Thoracic aorta (tissue), 2 donors: ENCODE results near the gene POLR3A. TPM values are rescaled to one million over a fixed set of nuclear protein-coding genes. Genes with fewer than 3 reads are reported as not detected.

Experiments
- ATAC-seq: fragments of 150-250 bp; one replicate; pipeline ENCODE4 v1.8.0; 2017; ENCODE audit warnings: low read depth; ENCODE audit not compliant: insufficient number of reproducible peaks, low FRiP score
- DNase-seq: peaks from one replicate; pipeline ENCODE4 v3.0.0-alpha.2; 2020; ENCODE audit warnings: low spot score
- H3K27ac ChIP-seq, 2 donors: fragments of 200-600 bp; sonication (generic); 1 replicate in 1 of 2; 2 replicates in 1 of 2; pipeline ENCODE4 v1.5.1; 2016; ENCODE audit warnings: mild to moderate bottlenecking in 2 of 2, moderate library complexity in 2 of 2
- H3K27me3 ChIP-seq: fragments of 200-600 bp; sonication (generic); replicated peaks from 2 replicates; pipeline ENCODE4 v1.6.0; 2016; ENCODE audit warnings: mild to moderate bottlenecking; ENCODE audit not compliant: insufficient read depth
- H3K36me3 ChIP-seq: fragments of 200-600 bp; sonication (generic); one replicate; pipeline ENCODE4 v1.5.1; 2016
- H3K4me1 ChIP-seq, 2 donors: fragments of 200-600 bp; sonication (generic); 1 replicate in 1 of 2; 2 replicates in 1 of 2; pipeline versions ENCODE4 v1.5.1 to v1.6.0; 2016; ENCODE audit warnings: low read depth in 2 of 2, mild to moderate bottlenecking in 1 of 2; ENCODE audit not compliant: control insufficient read depth in 1 of 2
- H3K4me3 ChIP-seq: fragments of 200-600 bp; sonication (generic); 2 replicates; pipeline ENCODE4 v1.5.1; 2016; ENCODE audit warnings: mild to moderate bottlenecking
- H3K9me3 ChIP-seq: fragments of 200-600 bp; sonication (generic); 2 replicates; pipeline ENCODE4 v1.5.1; 2016
- total RNA-seq, 2 donors: library from RNA; depleted of rRNA; stranded (reverse); fragments of >200 nt; gene quantifications; one replicate each; pipeline versions ENCODE4 v1.1.0 to v1.2.3, GENCODE V29; 2016
- TF ChIP-seq, protein P1 (sequence below): fragments of 200-600 bp; sonication (generic); IDR thresholded peaks from one replicate; pipeline ENCODE4 v1.5.1; 2019; ENCODE audit warnings: antibody characterized with exemption

POLR3A gene
- total RNA-seq, 2 donors from 2014 or later = 12.3 to 19.3 TPM

DNA sequence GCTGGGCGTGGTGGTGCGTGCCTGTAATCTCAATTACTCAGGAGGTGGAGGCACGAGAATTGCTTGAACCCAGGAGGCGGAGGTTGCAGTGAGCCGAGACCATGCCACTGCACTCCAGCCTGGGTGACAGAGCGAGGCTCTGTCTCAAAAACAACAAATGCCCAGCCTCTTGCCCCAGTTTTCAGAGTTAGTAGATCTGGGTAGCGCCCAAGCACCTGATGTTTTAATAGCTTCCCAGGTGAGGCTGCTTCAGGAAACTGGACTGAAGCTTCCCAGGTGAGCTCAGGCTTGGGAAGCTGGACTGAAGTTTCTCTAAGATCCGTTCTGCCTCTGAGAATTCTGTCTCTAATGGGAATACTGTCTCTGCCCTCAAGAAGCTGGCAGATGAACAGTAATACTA is 16.5 kb upstream of the POLR3A start:
- Histone ChIP-seq H3K4me3 (no peak overlapping the region), H3K27ac (no peak overlapping the region), H3K4me1 (peaks cover 0 to 12% of the 10 kb centered on the region in 2 donors), H3K36me3 (peaks cover 13% of the 10 kb centered on the region), H3K27me3 (no peaks in the 10 kb centered on the region), H3K9me3 (no peaks in the 10 kb centered on the region)
- TF ChIP-seq, protein P1, sequence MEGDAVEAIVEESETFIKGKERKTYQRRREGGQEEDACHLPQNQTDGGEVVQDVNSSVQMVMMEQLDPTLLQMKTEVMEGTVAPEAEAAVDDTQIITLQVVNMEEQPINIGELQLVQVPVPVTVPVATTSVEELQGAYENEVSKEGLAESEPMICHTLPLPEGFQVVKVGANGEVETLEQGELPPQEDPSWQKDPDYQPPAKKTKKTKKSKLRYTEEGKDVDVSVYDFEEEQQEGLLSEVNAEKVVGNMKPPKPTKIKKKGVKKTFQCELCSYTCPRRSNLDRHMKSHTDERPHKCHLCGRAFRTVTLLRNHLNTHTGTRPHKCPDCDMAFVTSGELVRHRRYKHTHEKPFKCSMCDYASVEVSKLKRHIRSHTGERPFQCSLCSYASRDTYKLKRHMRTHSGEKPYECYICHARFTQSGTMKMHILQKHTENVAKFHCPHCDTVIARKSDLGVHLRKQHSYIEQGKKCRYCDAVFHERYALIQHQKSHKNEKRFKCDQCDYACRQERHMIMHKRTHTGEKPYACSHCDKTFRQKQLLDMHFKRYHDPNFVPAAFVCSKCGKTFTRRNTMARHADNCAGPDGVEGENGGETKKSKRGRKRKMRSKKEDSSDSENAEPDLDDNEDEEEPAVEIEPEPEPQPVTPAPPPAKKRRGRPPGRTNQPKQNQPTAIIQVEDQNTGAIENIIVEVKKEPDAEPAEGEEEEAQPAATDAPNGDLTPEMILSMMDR = no peak
- ATAC-seq = no peak
- no peak for DNase-seq

- peaks cover 18% of the 10 kb centered on the region for H3K36me3 ChIP-seq
- TF ChIP-seq, protein P1 = no peak
- peaks cover 0 to 12% of the 10 kb centered on the region in 2 donors for H3K4me1 ChIP-seq
- ATAC-seq (no peak), DNase-seq (no peak)
- no peaks in the 10 kb centered on the region for H3K27me3 ChIP-seq
- no peak overlapping the region for H3K4me3 ChIP-seq
- H3K9me3 ChIP-seq = no peaks in the 10 kb centered on the region
- no peak overlapping the region for H3K27ac ChIP-seq
Observed at GRCh38 chr10:78045237-78045636, 15.9 kb upstream of the POLR3A start.

- TF ChIP-seq, protein P1 = no peak
- Histone ChIP-seq H3K27me3 (no peaks in the 10 kb centered on the region), H3K36me3 (peaks cover 18% of the 10 kb centered on the region), H3K27ac (no peak overlapping the region), H3K4me3 (no peak overlapping the region), H3K9me3 (no peaks in the 10 kb centered on the region), H3K4me1 (peaks cover 0 to 12% of the 10 kb centered on the region in 2 donors)
- no peak for DNase-seq
- ATAC-seq = no peak
Observed at GRCh38 chr10:78044699-78045098, 15.4 kb upstream of the POLR3A start.

DNA sequence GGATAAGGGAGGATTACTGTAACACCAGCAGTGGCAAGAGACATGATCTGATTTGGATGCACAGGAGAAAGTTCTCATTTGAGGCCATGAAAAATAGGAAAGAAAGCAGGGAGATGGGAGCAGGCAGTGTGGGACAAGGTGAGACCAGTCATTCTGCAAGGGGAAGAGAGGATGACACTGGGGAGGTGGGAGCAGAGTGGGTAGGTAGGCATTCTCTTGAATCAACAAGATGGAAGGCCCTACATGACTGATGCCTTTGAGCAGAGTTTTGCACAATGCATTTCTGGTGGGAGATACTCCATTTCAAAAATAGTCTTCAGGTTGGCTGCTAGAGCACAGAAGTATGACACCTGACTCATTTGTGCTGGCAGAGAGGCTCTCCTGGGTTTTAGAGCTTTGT is 14.9 kb upstream of the POLR3A start:
- Histone ChIP-seq H3K27ac (no peak overlapping the region), H3K9me3 (no peaks in the 10 kb centered on the region), H3K4me1 (peaks cover 0 to 12% of the 10 kb centered on the region in 2 donors), H3K36me3 (peaks cover 18% of the 10 kb centered on the region), H3K27me3 (no peaks in the 10 kb centered on the region), H3K4me3 (no peak overlapping the region)
- TF ChIP-seq, protein P1 = no peak
- DNase-seq (no peak), ATAC-seq (no peak)

- Histone ChIP-seq H3K27ac (no peak overlapping the region), H3K27me3 (no peaks in the 10 kb centered on the region), H3K4me3 (no peak overlapping the region), H3K36me3 (peaks cover 24% of the 10 kb centered on the region), H3K4me1 (peaks cover 0 to 14% of the 10 kb centered on the region in 2 donors), H3K9me3 (no peaks in the 10 kb centered on the region)
- ATAC-seq = no peak
- TF ChIP-seq, protein P1 = no peak
- DNase-seq = no peak
Observed at GRCh38 chr10:78042752-78043104, 13.4 kb upstream of the POLR3A start.
